Measurements from ENCODE around the gene ERMARD. TPM values are rescaled to one million over a fixed set of nuclear protein-coding genes. Genes with fewer than 3 reads are reported as not detected.

ERMARD gene
- polyA plus RNA-seq, 1 experiment, result 26.8 TPM

GRCh38 chr6:169789146-169789943 is 37.9 kb downstream of the ERMARD start:
- Histone ChIP-seq H3K27me3 (ENCODE audit: control insufficient read depth, insufficient read depth, low read length) (peaks cover 1% of the 10 kb centered on the region), H3K9me3 (ENCODE audit: control insufficient read depth, insufficient read depth, low read length) (no peaks in the 10 kb centered on the region; the same call in 1 of the 2 replicates), H3K4me3 (ENCODE audit: low read depth, low read length) (peak overlapping the region; percentile 58), H3K27ac (ENCODE audit: low read depth, low read length) (peak overlapping the region; percentile 11)
- no peak for TF ChIP-seq CTCF (IDR thresholded peaks at IDR 0.05; ENCODE audit: low read depth, low read length)
- CTCF ChIA-PET, result interaction anchor here (0.5 to 4.0 kb wide), 25 partner anchors 9 to 750 kb away, joined by 3 to 59 read pairs (median 6); no protein-coding TSS in a partner anchor
- no peak for DNase-seq (ENCODE audit: low read depth, low spot score)
- POLR2A ChIA-PET, result interaction anchor here (1.2 to 1.7 kb wide), 2 partner anchors 11 to 38 kb away, joined by 4 to 5 read pairs; partner anchors contain the start of genes DYNLT2 and ERMARD

GRCh38 chr6:169789944-169790927 is 38.8 kb downstream of the ERMARD start:
- H3K27ac ChIP-seq (ENCODE audit: low read depth, low read length), result peak overlapping the region; percentile 75
- H3K9me3 ChIP-seq (ENCODE audit: control insufficient read depth, insufficient read depth, low read length), result no peaks in the 10 kb centered on the region
- peaks cover 10% of the 10 kb centered on the region for H3K27me3 ChIP-seq (ENCODE audit: control insufficient read depth, insufficient read depth, low read length)
- peak overlapping the region; percentile 58 for H3K4me3 ChIP-seq (ENCODE audit: low read depth, low read length)
- CTCF ChIA-PET, result interaction anchor here (0.5 to 4.0 kb wide), 33 partner anchors 9 to 751 kb away, joined by 3 to 59 read pairs (median 5); partner anchors contain the start of genes DYNLT2 and ERMARD
- peak; percentile 99 for TF ChIP-seq CTCF (IDR thresholded peaks at IDR 0.05; ENCODE audit: low read depth, low read length)
- POLR2A ChIA-PET, result interaction anchor here (1.2 to 1.7 kb wide), 2 partner anchors 10 to 39 kb away, joined by 4 to 5 read pairs; partner anchors contain the start of genes DYNLT2 and ERMARD
- DNase-seq (ENCODE audit: low read depth, low spot score), result no peak

- H3K27me3 ChIP-seq (ENCODE audit: control insufficient read depth, insufficient read depth, low read length), result peaks cover 16% of the 10 kb centered on the region
- ChIA-PET CTCF (interaction anchor here (1.4 to 4.0 kb wide), 4 partner anchors 8 to 722 kb away, joined by 3 to 30 read pairs (median 6); no protein-coding TSS in a partner anchor), POLR2A (no interaction called here)
- no peak for TF ChIP-seq CTCF (IDR thresholded peaks at IDR 0.05; ENCODE audit: low read depth, low read length)
- H3K27ac ChIP-seq (ENCODE audit: low read depth, low read length), result no peak overlapping the region
- no peak overlapping the region for H3K4me3 ChIP-seq (ENCODE audit: low read depth, low read length)
- no peaks in the 10 kb centered on the region for H3K9me3 ChIP-seq (ENCODE audit: control insufficient read depth, insufficient read depth, low read length)
- DNase-seq (ENCODE audit: low read depth, low spot score), result no peak
Measured at GRCh38 chr6:169791721-169792131, 40.3 kb downstream of the ERMARD start.

DNA sequence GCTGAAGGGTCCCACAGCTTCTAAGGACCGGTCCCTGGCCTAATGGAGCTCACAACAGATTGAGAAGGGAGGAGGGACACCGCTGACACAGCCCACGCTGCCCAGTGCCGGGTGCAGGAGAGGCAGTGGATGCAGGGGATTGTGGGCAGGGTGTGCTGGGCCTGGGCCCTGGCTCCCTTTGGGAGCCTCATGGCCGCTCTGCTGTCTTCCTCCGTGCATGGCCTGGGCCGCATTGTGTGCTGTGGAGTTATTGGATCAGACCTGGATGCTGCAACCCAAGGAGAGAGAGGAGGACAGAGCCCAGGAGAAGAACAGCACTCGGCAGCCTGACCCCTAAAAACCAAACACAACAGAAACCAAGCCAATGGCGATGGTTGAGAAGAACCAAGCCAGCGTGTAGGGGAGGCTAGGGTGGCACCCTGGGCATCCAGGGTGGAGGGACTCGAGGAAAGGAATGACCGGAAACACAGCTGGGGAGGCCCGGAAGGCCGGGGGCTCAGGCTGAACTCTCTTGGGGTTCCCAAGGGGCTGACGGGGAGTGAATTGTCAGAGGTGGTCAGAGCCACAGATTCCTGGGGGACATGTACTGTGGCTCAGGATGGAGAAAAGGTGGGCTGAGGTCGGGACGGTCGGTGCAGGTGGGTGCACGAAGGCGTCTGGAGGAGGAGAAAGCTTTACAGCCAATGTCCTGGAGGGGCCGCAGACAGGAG is 41.0 kb downstream of the ERMARD start:
- DNase-seq (ENCODE audit: low read depth, low spot score), result no peak
- H3K27me3 ChIP-seq (ENCODE audit: control insufficient read depth, insufficient read depth, low read length), result peaks cover 16% of the 10 kb centered on the region
- H3K27ac ChIP-seq (ENCODE audit: low read depth, low read length), result no peak overlapping the region
- CTCF ChIA-PET, result interaction anchor here (0.8 kb wide), 1 partner anchor 39 kb away, joined by 4 read pairs; no protein-coding TSS in a partner anchor
- POLR2A ChIA-PET, result no interaction called here
- no peak for TF ChIP-seq CTCF (IDR thresholded peaks at IDR 0.05; ENCODE audit: low read depth, low read length)
- no peak overlapping the region for H3K4me3 ChIP-seq (ENCODE audit: low read depth, low read length)
- no peaks in the 10 kb centered on the region for H3K9me3 ChIP-seq (ENCODE audit: control insufficient read depth, insufficient read depth, low read length)

All from AG04450 (cell line).